Upper lobe of left lung (tissue), 4 donors: ENCODE data around the gene CCNB3.

Source experiments
- EP300 ChIP-seq, 4 donors: sonication (generic); formaldehyde crosslinking; IDR thresholded peaks; one replicate each; pipeline ENCODE4 v1.5.1; 2017; ENCODE audit warnings: antibody characterized with exemption in 4 of 4, control low read depth in 2 of 4
- POLR2A ChIP-seq, 4 donors: fragments of 450-650 bp; IDR thresholded peaks; one replicate each; pipeline ENCODE4 v1.5.1; 2016 to 2017; ENCODE audit warnings: antibody characterized with exemption in 4 of 4, mild to moderate bottlenecking in 2 of 4
- POLR2AphosphoS5 ChIP-seq, 2 donors: sonication (generic); formaldehyde crosslinking; IDR thresholded peaks; one replicate each; pipeline ENCODE4 v1.5.1; 2017; ENCODE audit warnings: antibody characterized with exemption in 2 of 2
- TF ChIP-seq, protein P1 (sequence below), 6 experiments: fragments of 450-650 bp in 4 of 6; fragments of 200-600 bp in 2 of 6; sonication (generic) in 2 of 6; IDR thresholded peaks; one replicate each; pipeline ENCODE4 v1.5.1; 2016 to 2019; ENCODE audit warnings: antibody characterized with exemption in 6 of 6

DNA sequence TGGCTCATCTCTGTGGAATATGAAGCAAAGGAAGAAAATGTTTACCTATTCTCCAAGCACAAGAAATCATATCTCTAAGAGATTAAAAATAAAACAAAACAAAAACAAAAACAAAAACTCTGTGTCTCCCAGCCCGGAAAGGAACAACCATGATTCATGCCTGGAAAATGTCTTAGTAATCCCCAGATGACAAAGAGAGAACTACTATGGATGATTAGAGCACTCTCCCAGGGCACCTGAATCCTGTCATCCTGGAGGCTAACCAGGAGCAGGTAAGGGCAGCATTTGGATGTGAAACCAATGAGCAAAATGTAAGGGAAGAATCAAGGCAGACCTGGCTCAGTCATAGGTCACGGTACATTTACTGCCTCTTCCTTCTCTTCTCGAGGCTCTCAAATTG is 2.0 kb upstream of the CCNB3 start:
- no peak for TF ChIP-seq POLR2A (IDR thresholded peaks at IDR 0.05)
- TF ChIP-seq, protein P1, sequence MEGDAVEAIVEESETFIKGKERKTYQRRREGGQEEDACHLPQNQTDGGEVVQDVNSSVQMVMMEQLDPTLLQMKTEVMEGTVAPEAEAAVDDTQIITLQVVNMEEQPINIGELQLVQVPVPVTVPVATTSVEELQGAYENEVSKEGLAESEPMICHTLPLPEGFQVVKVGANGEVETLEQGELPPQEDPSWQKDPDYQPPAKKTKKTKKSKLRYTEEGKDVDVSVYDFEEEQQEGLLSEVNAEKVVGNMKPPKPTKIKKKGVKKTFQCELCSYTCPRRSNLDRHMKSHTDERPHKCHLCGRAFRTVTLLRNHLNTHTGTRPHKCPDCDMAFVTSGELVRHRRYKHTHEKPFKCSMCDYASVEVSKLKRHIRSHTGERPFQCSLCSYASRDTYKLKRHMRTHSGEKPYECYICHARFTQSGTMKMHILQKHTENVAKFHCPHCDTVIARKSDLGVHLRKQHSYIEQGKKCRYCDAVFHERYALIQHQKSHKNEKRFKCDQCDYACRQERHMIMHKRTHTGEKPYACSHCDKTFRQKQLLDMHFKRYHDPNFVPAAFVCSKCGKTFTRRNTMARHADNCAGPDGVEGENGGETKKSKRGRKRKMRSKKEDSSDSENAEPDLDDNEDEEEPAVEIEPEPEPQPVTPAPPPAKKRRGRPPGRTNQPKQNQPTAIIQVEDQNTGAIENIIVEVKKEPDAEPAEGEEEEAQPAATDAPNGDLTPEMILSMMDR (IDR thresholded peaks at IDR 0.05), result no peak
- TF ChIP-seq EP300 (IDR thresholded peaks at IDR 0.05), result no peak
- TF ChIP-seq POLR2AphosphoS5 (IDR thresholded peaks at IDR 0.05), result no peak
